Keratinocyte (primary cell): ENCODE results near the gene TATDN2.

Experiments
- CTCF ChIP-seq, 3 experiments: IDR thresholded peaks in 1 of 3; conservative IDR thresholded peaks in 1 of 3; optimal IDR thresholded peaks in 1 of 3; 2 replicates in 2 of 3; 3 replicates in 1 of 3; pipeline versions ENCODE3 to v1.5.1; 2011; ENCODE audit warnings: low read length in 3 of 3, mild to moderate bottlenecking in 3 of 3, moderate library complexity in 2 of 3, control low read depth in 1 of 3, inconsistent platforms in 1 of 3; ENCODE audit not compliant: insufficient read depth in 2 of 3; ENCODE audit errors: extremely low read depth in 1 of 3
- EZH2 ChIP-seq: IDR thresholded peaks from one replicate; pipeline ENCODE4 v1.6.1; 2012; ENCODE audit warnings: inconsistent platforms, mild to moderate bottlenecking, low read length, moderate library complexity

DNA sequence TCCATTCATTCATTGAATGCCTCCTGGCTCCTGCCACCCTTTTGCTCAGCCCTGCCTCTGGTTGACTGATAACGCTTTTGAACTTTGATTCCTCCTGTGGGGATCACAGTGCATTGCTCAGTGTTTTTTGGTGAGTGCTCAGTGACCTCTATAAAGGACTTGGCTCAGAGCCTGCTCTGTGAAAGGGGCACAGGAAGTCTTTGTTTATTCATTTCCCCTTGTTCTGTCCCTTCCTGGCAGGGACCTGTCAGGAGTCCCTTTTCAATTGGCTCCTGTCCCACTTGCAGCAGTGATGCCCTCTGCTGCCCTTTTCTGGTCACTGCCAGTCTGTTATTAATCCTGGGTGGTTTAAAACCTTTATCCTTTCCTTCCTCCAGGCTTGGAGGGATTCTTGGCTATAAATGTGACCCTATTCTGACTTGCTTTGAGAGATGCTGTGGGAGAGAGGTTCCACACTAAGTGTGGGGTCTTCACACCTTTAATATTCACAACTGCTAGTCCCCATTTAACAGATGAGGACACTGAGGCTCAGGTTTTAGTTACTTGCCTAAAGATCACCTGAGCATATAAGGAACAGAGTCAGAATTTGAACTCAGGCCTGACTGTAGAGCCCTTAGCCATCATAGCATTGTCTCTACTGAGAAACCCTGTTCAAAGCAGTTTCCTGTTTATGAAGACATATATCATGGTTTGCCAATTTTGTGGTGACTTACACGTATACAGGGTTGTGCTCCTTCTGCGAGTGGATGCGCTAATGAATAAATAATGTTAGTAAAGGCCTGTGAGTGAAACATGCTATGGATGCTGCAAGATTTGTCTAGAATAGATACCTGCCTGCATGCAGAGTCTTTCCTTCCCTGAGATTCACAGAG is 23.2 kb upstream of the TATDN2 start:
- TF ChIP-seq EZH2, result no peak
- peak; percentile 73 to 91 (median 84) for TF ChIP-seq CTCF (optimal IDR thresholded peaks at IDR 0.05 in 1 of 3, IDR thresholded peaks at IDR 0.05 in 1 of 3, conservative IDR thresholded peaks at IDR 0.05 in 1 of 3; ENCODE audit: extremely low read depth in 1 of 3, insufficient read depth in 2 of 3, low read length in 3 of 3)
